K562 (cell line): ENCODE results near the gene BIN1. TPM values are rescaled to one million over a fixed set of nuclear protein-coding genes. Genes with fewer than 3 reads are reported as not detected.

ENCODE experiments used
- DDX20 ChIP-seq: fragments of 450-650 bp; IDR thresholded peaks from 2 replicates; pipeline ENCODE4 v1.6.1; 2016; ENCODE audit warnings: missing genetic modification characterization, low read depth, mild to moderate bottlenecking, missing compliant biosample characterization, moderate library complexity
- EGR1 ChIP-seq: fragments of 450-650 bp; conservative IDR thresholded peaks from 2 replicates; pipeline ENCODE4 v1.6.1; 2017; ENCODE audit warnings: mild to moderate bottlenecking
- ERF ChIP-seq: fragments of 450-650 bp; formaldehyde crosslinking; IDR thresholded peaks from 2 replicates; pipeline ENCODE4 v1.4.0; 2020; ENCODE audit warnings: mild to moderate bottlenecking, mixed read lengths
- HNRNPH1 ChIP-seq: fragments of 200-400 bp; formaldehyde crosslinking; optimal IDR thresholded peaks from 2 replicates; pipeline ENCODE3; 2017; ENCODE audit warnings: low read depth, mild to moderate bottlenecking, low read length, moderate library complexity
- KDM2B ChIP-seq: fragments of 250-450 bp; sonication (Bioruptor Pico); IDR thresholded peaks from 2 replicates; pipeline ENCODE4 v1.8.0; 2021; ENCODE audit warnings: mild to moderate bottlenecking, moderate library complexity
- KLF13 ChIP-seq: fragments of 450-650 bp; IDR thresholded peaks from 2 replicates; pipeline ENCODE4 v1.6.1; 2016; ENCODE audit warnings: missing genetic modification characterization, low read depth, mild to moderate bottlenecking, missing compliant biosample characterization, moderate library complexity, borderline replicate concordance
- LARP7 ChIP-seq: fragments of 450-650 bp; IDR thresholded peaks from 2 replicates; pipeline ENCODE4 v1.6.1; 2016
- MYBL2 ChIP-seq, 2 experiments: fragments of 450-650 bp in 1 of 2; sonication (generic) in 1 of 2; formaldehyde crosslinking in 1 of 2; IDR thresholded peaks; 2 replicates each; pipeline versions ENCODE4 v1.6.1 to v1.8.1; 2017 to 2022; ENCODE audit warnings: borderline replicate concordance in 1 of 2, inconsistent platforms in 1 of 2, low read depth in 1 of 2, mild to moderate bottlenecking in 1 of 2, missing genetic modification reagents in 1 of 2, moderate library complexity in 1 of 2
- MYC ChIP-seq, 2 experiments: fragments of 250-450 bp in 1 of 2; sonication (Bioruptor Pico) in 1 of 2; IDR thresholded peaks; 2 replicates each; pipeline versions ENCODE4 v1.5.1 to v1.6.1; 2012 to 2021; ENCODE audit warnings: low read depth in 2 of 2, borderline replicate concordance in 1 of 2, improper control_type of control experiment in 1 of 2, low read length in 1 of 2, mild to moderate bottlenecking in 1 of 2, moderate library complexity in 1 of 2
- NONO ChIP-seq, 2 experiments: fragments of 200-400 bp in 1 of 2; fragments of 450-650 bp in 1 of 2; formaldehyde crosslinking in 1 of 2; IDR thresholded peaks; 2 replicates each; pipeline ENCODE4 v1.6.1; 2017; ENCODE audit warnings: low read depth in 2 of 2, mild to moderate bottlenecking in 2 of 2, moderate library complexity in 2 of 2, low read length in 1 of 2
- PURB ChIP-seq: sonication (generic); formaldehyde crosslinking; IDR thresholded peaks from 2 replicates; pipeline ENCODE4 v1.9.0; 2021; ENCODE audit warnings: low read depth, mild to moderate bottlenecking, missing genetic modification reagents
- SP2 ChIP-seq: IDR thresholded peaks from 2 replicates; pipeline ENCODE4 v1.6.1; 2011; ENCODE audit warnings: mild to moderate bottlenecking, low read depth, low read length, moderate library complexity; ENCODE audit not compliant: poor library complexity, severe bottlenecking; ENCODE audit errors: extremely low read depth
- STAT5B ChIP-seq: fragments of 250-450 bp; sonication (Bioruptor Pico); IDR thresholded peaks from 2 replicates; pipeline ENCODE4 v1.8.0; 2021; ENCODE audit warnings: mild to moderate bottlenecking, inconsistent platforms
- TAF1 ChIP-seq: IDR thresholded peaks from 2 replicates; pipeline ENCODE4 v1.6.1; 2011; ENCODE audit warnings: mild to moderate bottlenecking, low read length, moderate library complexity; ENCODE audit not compliant: insufficient read depth, control insufficient read depth, severe bottlenecking; ENCODE audit errors: extremely low read depth
- ZC3H8 ChIP-seq: fragments of 450-650 bp; IDR thresholded peaks from 2 replicates; pipeline ENCODE4 v1.6.1; 2017
- ZNF124 ChIP-seq: sonication (generic); formaldehyde crosslinking; IDR thresholded peaks from 2 replicates; pipeline ENCODE4 v1.8.1; 2022; ENCODE audit warnings: missing genetic modification reagents
- ZNF408 ChIP-seq: fragments of 250-450 bp; sonication (Bioruptor Pico); IDR thresholded peaks from 2 replicates; pipeline ENCODE4 v1.4.0; 2020; ENCODE audit warnings: low read depth, mild to moderate bottlenecking, moderate library complexity
- ZNF778 ChIP-seq: fragments of 450-650 bp; formaldehyde crosslinking; IDR thresholded peaks from 2 replicates; pipeline ENCODE4 v1.4.0; 2020; ENCODE audit warnings: mild to moderate bottlenecking, moderate library complexity
- ZNF785 ChIP-seq: fragments of 250-450 bp; sonication (Bioruptor Pico); IDR thresholded peaks from 2 replicates; pipeline ENCODE4 v1.4.0; 2020; ENCODE audit warnings: mild to moderate bottlenecking
- ZSCAN32 ChIP-seq: fragments of 450-650 bp; formaldehyde crosslinking; IDR thresholded peaks from 2 replicates; pipeline ENCODE4 v1.4.0; 2020; ENCODE audit warnings: mild to moderate bottlenecking, moderate library complexity
- polyA plus RNA-seq, 8 experiments: library from polyadenylated mRNA; depleted of rRNA in 4 of 8; stranded (reverse) in 5 of 8; unstranded in 3 of 8; fragments of >200 nt; fragmentation: Nextera tagmentation in 2 of 8; fragmentation: Illumina TruSeq in 1 of 8; extraction: Ambion mirVana in 2 of 8; extraction: Trizol in 1 of 8; gene quantifications; 2 replicates each; pipeline versions ENCODE4 v1.2.1 to v1.2.3, GENCODE V29; 2011 to 2014; ENCODE audit warnings: inconsistent platforms in 1 of 8, missing spikeins in 1 of 8
- total RNA-seq, 7 experiments: library from RNA; depleted of rRNA in 6 of 7; stranded (reverse); fragments of >200 nt in 6 of 7; fragmentation: Illumina TruSeq in 2 of 7; extraction: Trizol in 2 of 7; gene quantifications; 2 replicates each; pipeline versions ENCODE4 v1.2.1 to v1.2.3, GENCODE V29; 2011 to 2021; ENCODE audit warnings: low replicate concordance in 1 of 7
- TF ChIP-seq, protein P1 (sequence below): sonication (generic); formaldehyde crosslinking; IDR thresholded peaks from 2 replicates; pipeline ENCODE4 v1.8.1; 2023; ENCODE audit warnings: mild to moderate bottlenecking, missing genetic modification reagents
- TF ChIP-seq, protein P2 (sequence below): fragments of 250-450 bp; sonication (Bioruptor Pico); IDR thresholded peaks from 2 replicates; pipeline ENCODE4 v1.9.0; 2021; ENCODE audit warnings: mild to moderate bottlenecking
- TF ChIP-seq, protein P3 (sequence below), 2 experiments: fragments of 450-650 bp in 1 of 2; sonication (generic) in 1 of 2; formaldehyde crosslinking in 1 of 2; IDR thresholded peaks in 1 of 2; conservative IDR thresholded peaks in 1 of 2; 2 replicates each; pipeline versions ENCODE4 v1.6.1 to v1.8.1; 2016 to 2023; ENCODE audit warnings: mild to moderate bottlenecking in 2 of 2, moderate library complexity in 2 of 2, inconsistent platforms in 1 of 2, missing genetic modification reagents in 1 of 2
- TF ChIP-seq, protein P4 (sequence below): IDR thresholded peaks from 3 replicates; pipeline ENCODE4 v1.6.1; 2011; ENCODE audit warnings: borderline replicate concordance, mild to moderate bottlenecking; ENCODE audit not compliant: insufficient read length, insufficient read depth

The BIN1 gene
- total and polyA plus RNA-seq, 9 of the 15 experiments (the other 6 are each of a cell fraction or from before 2014, with no cell fraction given), result 0.04 to 2.8 (median 0.79) TPM; not detected in 1

DNA sequence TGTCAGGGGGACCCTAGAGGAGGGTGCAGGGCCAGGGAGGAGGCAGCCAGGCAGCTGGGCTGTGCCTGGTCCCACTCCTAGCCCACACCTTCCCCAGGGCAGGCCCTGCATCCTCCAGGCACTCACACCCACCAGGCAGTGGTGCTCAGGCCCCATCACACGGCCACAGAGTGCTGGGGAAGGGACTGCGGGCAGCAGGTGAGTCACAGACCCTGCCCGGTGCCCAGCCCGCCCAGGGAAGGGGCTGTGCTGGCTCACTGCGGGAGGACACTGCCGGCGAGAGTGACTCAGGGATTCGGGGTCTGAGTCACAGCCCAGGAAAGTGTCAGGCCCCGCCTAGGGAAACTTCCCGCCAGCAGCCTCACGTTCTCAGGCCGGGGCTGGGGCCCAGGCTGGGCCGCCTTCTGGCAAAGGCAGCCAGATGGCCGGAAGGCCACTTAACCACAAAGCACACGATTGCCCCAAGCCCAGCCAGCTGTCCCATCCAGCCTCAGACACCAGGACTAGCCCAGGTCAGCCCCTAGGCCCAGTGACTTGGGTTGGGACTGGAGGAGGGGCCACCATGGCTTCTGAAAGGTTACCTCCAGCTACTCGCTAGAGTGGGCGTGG, 42.2 kb downstream of the BIN1 start (continued):
- TF ChIP-seq DDX20 (no peak), MYBL2 (IDR thresholded peaks at IDR 0.05; ENCODE audit: low read depth) (no peak), MYBL2 (CRISPR knock-in tag; IDR thresholded peaks at IDR 0.05; ENCODE audit: borderline replicate concordance) (no peak), ZNF408 (CRISPR knock-in tag) (no peak), ERF (CRISPR knock-in tag) (no peak), EGR1 (no peak; the same call in 1 of the 2 replicates), ZNF778 (CRISPR knock-in tag) (no peak), ZNF785 (CRISPR knock-in tag) (no peak), ZSCAN32 (CRISPR knock-in tag) (no peak), PURB (CRISPR knock-in tag) (no peak), STAT5B (CRISPR knock-in tag) (no peak), ZC3H8 (no peak), KLF13 (tag) (peak; percentile 45; the same call in 1 of the 2 replicates), MYC (IDR thresholded peaks at IDR 0.05; ENCODE audit: low read depth, low read length) (peak; percentile 77), MYC (CRISPR knock-in tag; IDR thresholded peaks at IDR 0.05; ENCODE audit: borderline replicate concordance, low read depth) (no peak), TAF1 (peak; percentile 64), KDM2B (no peak), LARP7 (peak; percentile 49; the same call in 1 of the 2 replicates), ZNF124 (CRISPR knock-in tag) (no peak), HNRNPH1 (no peak), SP2 (no peak), NONO (IDR thresholded peaks at IDR 0.05; ENCODE audit: low read depth in 2 of 2, low read length in 1 of 2) (no peak)
- TF ChIP-seq, protein P1, sequence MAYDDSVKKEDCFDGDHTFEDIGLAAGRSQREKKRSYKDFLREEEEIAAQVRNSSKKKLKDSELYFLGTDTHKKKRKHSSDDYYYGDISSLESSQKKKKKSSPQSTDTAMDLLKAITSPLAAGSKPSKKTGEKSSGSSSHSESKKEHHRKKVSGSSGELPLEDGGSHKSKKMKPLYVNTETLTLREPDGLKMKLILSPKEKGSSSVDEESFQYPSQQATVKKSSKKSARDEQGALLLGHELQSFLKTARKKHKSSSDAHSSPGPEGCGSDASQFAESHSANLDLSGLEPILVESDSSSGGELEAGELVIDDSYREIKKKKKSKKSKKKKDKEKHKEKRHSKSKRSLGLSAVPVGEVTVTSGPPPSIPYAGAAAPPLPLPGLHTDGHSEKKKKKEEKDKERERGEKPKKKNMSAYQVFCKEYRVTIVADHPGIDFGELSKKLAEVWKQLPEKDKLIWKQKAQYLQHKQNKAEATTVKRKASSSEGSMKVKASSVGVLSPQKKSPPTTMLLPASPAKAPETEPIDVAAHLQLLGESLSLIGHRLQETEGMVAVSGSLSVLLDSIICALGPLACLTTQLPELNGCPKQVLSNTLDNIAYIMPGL (CRISPR knock-in tag), result peak; percentile 63; the same call in 1 of the 2 replicates
- TF ChIP-seq, protein P2, sequence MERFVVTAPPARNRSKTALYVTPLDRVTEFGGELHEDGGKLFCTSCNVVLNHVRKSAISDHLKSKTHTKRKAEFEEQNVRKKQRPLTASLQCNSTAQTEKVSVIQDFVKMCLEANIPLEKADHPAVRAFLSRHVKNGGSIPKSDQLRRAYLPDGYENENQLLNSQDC (CRISPR knock-in tag), result no peak
- TF ChIP-seq, protein P3, sequence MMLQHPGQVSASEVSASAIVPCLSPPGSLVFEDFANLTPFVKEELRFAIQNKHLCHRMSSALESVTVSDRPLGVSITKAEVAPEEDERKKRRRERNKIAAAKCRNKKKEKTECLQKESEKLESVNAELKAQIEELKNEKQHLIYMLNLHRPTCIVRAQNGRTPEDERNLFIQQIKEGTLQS (IDR thresholded peaks at IDR 0.05), result peak; percentile 97
- TF ChIP-seq, protein P3 (CRISPR knock-in tag; conservative IDR thresholded peaks at IDR 0.05), result peak; percentile 98
- TF ChIP-seq, protein P4, sequence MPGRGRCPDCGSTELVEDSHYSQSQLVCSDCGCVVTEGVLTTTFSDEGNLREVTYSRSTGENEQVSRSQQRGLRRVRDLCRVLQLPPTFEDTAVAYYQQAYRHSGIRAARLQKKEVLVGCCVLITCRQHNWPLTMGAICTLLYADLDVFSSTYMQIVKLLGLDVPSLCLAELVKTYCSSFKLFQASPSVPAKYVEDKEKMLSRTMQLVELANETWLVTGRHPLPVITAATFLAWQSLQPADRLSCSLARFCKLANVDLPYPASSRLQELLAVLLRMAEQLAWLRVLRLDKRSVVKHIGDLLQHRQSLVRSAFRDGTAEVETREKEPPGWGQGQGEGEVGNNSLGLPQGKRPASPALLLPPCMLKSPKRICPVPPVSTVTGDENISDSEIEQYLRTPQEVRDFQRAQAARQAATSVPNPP, result no peak
